Purkinje cell (primary cell): ENCODE measurements around the gene FAM90A26. TPM values are rescaled to one million over a fixed set of nuclear protein-coding genes. Genes with fewer than 3 reads are reported as not detected.

Experiments used
- polyA plus RNA-seq: library from polyadenylated mRNA; unstranded; fragments of >200 nt; fragmentation: Nextera tagmentation; gene quantifications from 2 replicates; pipeline ENCODE4 v1.2.1, GENCODE V29; 2014

Gene FAM90A26, protein sequence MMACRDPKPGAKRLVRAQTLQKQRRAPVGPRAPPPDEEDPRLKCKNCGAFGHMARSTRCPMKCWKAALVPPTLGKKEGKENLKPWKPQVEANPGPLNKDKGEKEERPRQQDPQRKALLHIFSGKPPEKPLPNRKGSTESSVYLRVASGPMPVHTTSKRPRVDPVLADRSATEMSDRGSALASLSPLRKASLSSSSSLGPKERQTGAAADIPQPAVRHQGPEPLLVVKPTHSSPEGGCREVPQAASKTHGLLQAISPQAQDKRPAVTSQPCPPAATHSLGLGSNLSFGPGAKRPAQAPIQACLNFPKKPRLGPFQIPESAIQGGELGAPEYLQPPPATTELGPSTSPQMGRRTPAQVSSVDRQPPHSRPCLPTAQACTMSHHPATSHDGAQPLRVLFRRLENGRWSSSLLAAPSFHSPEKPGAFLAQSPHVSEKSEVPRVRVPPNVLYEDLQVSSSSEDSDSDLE
- polyA plus RNA-seq, result 0.13 TPM in 1 of 2 replicates, not detected in the other

DNA sequence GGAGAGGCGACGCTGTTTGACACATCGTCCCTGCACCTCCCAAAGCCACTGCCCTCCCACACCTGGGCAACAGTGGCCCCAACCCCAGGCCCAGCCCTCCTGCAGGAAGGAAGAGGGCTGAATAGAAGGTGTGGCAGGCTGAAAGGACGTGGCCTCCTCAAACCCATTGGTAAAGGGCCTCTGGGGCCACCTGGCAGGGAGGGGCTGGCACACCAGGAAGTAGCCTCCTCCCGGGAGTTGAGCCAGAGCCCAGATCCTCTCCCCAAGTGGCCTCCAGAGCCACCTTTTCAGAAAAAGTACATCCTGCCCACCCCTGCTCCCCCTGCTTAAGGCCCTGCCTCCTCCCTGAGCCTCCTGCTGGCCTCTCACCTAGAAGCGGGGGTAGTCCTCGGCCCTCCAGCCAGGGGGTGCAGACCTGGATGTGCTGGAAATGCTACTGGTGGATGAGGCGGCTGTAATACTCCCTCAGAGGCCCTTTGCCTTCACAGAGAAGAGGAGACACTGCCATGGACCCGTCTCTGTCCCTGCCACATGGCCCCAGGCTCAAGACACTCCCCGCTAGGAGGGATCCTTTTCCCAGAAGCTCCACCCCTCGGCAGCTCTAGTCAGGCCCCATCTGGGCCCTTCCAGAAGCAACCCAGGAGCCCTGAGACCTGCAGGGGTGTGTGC, at the start of gene FAM90A26:
FAM90A26 (plus strand) TSS at position 619 of the 669 bp plus-strand sequence. CDS start 2,764 bp downstream, outside the sequence.

DNA sequence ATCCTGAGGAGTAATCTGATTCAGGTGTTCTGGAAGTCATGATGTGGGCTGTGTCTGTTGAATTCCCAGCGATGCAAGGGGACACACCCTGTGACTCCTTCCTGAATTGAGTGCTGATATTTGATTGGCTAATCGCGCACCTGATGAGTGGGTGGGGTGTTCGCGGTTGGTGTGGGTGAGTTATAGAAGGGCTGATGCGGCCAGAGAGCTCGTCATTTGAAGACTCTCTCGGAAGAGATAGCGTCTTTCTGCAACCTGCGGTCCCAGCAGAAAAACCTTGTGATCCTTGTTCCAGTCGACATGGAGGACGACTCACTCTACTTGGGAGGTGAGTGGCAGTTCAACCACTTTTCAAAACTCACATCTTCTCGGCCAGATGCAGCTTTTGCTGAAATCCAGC, 40.1 kb downstream of the FAM90A26 start, which contains the start of gene USP17L10:
USP17L10 (plus strand) TSS at position 301 of the 400 bp plus-strand sequence; CDS start at position 301, 0 bp downstream.

GRCh38 chr4:9215105-9215504, 44.9 kb downstream of the FAM90A26 start, which contains the start of gene USP17L11:
USP17L11 (plus strand) TSS chr4:9215405; CDS start chr4:9215405, 0 bp downstream.

GRCh38 chr4:9219852-9220251, 49.6 kb downstream of the FAM90A26 start, which contains the start of gene USP17L12:
USP17L12 (plus strand) TSS chr4:9220152; CDS start chr4:9220152, 0 bp downstream.

GRCh38 chr4:9224596-9224995, 54.4 kb downstream of the FAM90A26 start, which contains the start of gene USP17L13:
USP17L13 (plus strand) TSS chr4:9224896; CDS start chr4:9224896, 0 bp downstream.

Other genes starting within 250 kb of the FAM90A26 start
- gene USP17L10, start 40.2 kb downstream of the FAM90A26 start, polyA plus RNA-seq, result not detected in 2 replicates
- gene USP17L11, start 45.0 kb downstream of the FAM90A26 start, polyA plus RNA-seq, result not detected in 2 replicates
- gene USP17L12, start 49.7 kb downstream of the FAM90A26 start, polyA plus RNA-seq, result not detected in 2 replicates
- gene USP17L13, start 54.5 kb downstream of the FAM90A26 start, polyA plus RNA-seq, result not detected in 2 replicates
- not detected in 2 replicates for gene USP17L15, start 64.0 kb downstream of the FAM90A26 start, polyA plus RNA-seq
- not detected in 2 replicates for gene USP17L17, start 73.5 kb downstream of the FAM90A26 start, polyA plus RNA-seq
- not detected in 2 replicates for gene USP17L18, start 78.2 kb downstream of the FAM90A26 start, polyA plus RNA-seq
- gene USP17L19, start 83.0 kb downstream of the FAM90A26 start, polyA plus RNA-seq, result not detected in 2 replicates
- not detected in 2 replicates for gene USP17L20, start 87.7 kb downstream of the FAM90A26 start, polyA plus RNA-seq
- not detected in 2 replicates for gene USP17L21, start 92.5 kb downstream of the FAM90A26 start, polyA plus RNA-seq
- gene USP17L22, start 97.2 kb downstream of the FAM90A26 start, polyA plus RNA-seq, result not detected in 2 replicates
- gene USP17L24, start 154.8 kb downstream of the FAM90A26 start, polyA plus RNA-seq, result not detected in 2 replicates
- gene USP17L25, start 159.5 kb downstream of the FAM90A26 start, polyA plus RNA-seq, result not detected in 2 replicates
- gene USP17L26, start 164.2 kb downstream of the FAM90A26 start, polyA plus RNA-seq, result not detected in 2 replicates
- not detected in 2 replicates for gene USP17L5, start 169.0 kb downstream of the FAM90A26 start, polyA plus RNA-seq
- not detected in 2 replicates for gene USP17L27, start 173.7 kb downstream of the FAM90A26 start, polyA plus RNA-seq
- not detected in 2 replicates for gene USP17L28, start 178.5 kb downstream of the FAM90A26 start, polyA plus RNA-seq
- gene USP17L29, start 183.2 kb downstream of the FAM90A26 start, polyA plus RNA-seq, result not detected in 2 replicates
- not detected in 2 replicates for gene USP17L30, start 192.7 kb downstream of the FAM90A26 start, polyA plus RNA-seq